Esophagus squamous epithelium (tissue), 5 donors: Measurements from ENCODE around the gene CRTAC1. TPM values are rescaled to one million over a fixed set of nuclear protein-coding genes. Genes with fewer than 3 reads are reported as not detected.

Experiments used
- DNase-seq: peaks from one replicate; lab custom pipeline; 2025; lab: John Stamatoyannopoulos, UW
- H3K27ac ChIP-seq, 4 donors: fragments of 200-600 bp; sonication (generic); one replicate each; pipeline ENCODE4 v1.5.1; 2016 to 2019; ENCODE audit warnings: mild to moderate bottlenecking in 1 of 4
- H3K27me3 ChIP-seq, 4 donors: fragments of 200-600 bp; sonication (generic); 1 replicate in 3 of 4; 2 replicates in 1 of 4; pipeline versions ENCODE4 v1.5.1 to v1.6.0; 2017 to 2021; ENCODE audit warnings: antibody characterized with exemption in 1 of 4
- H3K36me3 ChIP-seq, 3 donors: fragments of 200-600 bp; sonication (generic); one replicate each; pipeline ENCODE4 v1.5.1; 2016 to 2019
- H3K4me1 ChIP-seq, 3 donors: fragments of 200-600 bp; sonication (generic); one replicate each; pipeline ENCODE4 v1.5.1; 2017 to 2019
- H3K4me3 ChIP-seq, 4 donors: fragments of 200-600 bp; sonication (generic); 1 replicate in 3 of 4; 2 replicates in 1 of 4; pipeline ENCODE4 v1.5.1; 2016 to 2019; ENCODE audit warnings: mild to moderate bottlenecking in 2 of 4, moderate library complexity in 1 of 4
- H3K9me3 ChIP-seq, 3 donors: fragments of 200-600 bp; sonication (generic); one replicate each; pipeline ENCODE4 v1.5.1; 2016 to 2019
- POLR2A ChIP-seq, 4 donors: fragments of 450-650 bp; IDR thresholded peaks; one replicate each; pipeline ENCODE4 v1.6.1; 2017; ENCODE audit warnings: antibody characterized with exemption in 4 of 4, mild to moderate bottlenecking in 4 of 4, moderate library complexity in 3 of 4
- WGBS, 2 donors: methylation state at CpG; one replicate each; pipeline ENCODE4 v1.1.5; 2018; 5-methylcytosine and 5-hydroxymethylcytosine counted together
- intact Hi-C: fragments of 100-400 bp; cut with DNase I; formaldehyde crosslinking; loops from one replicate; pipeline ENCODE4 v1.15.0; 2022
- total RNA-seq, 4 donors: library from RNA; depleted of rRNA; stranded (reverse); fragments of >200 nt; gene quantifications; one replicate each; pipeline ENCODE4 v1.1.0, GENCODE V29; 2016
- TF ChIP-seq, protein P1 (sequence below), 6 experiments: fragments of 450-650 bp in 4 of 6; fragments of 200-600 bp in 2 of 6; sonication (generic) in 2 of 6; IDR thresholded peaks; one replicate each; pipeline ENCODE4 v1.5.1; 2016 to 2019; ENCODE audit warnings: antibody characterized with exemption in 6 of 6, mild to moderate bottlenecking in 4 of 6, moderate library complexity in 4 of 6
- donor health status: DM: yes; HTN: yes; CAD: no.

Gene CRTAC1
- total RNA-seq, 4 donors from 2014 or later: 0.22 to 10.7 (median 2.5) TPM

DNA sequence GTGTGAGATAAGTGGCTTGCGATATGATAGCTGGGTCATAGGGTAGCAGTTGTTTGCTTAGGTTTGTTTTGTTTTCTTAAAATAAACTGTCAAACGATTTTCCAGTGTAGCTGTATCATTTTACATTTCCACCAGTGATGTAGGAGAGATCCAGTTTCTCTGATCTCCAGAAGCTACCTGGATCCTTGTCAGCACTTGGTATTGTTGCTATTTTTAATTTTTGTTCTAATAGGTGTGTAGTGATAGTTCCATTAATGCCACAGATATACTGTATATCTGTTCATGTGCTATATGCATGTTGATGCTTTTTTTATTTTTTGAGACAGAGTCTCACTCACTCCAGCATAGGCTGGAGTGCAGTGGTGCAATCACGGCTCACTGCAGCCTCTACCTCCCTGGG is 136.3 kb downstream of the CRTAC1 start:
- Histone ChIP-seq H3K4me3 (no peak overlapping the region), H3K36me3 (no peaks in the 10 kb centered on the region), H3K27ac (no peak overlapping the region), H3K9me3 (no peaks in the 10 kb centered on the region), H3K4me1 (peaks cover 6 to 12% (median 6%) of the 10 kb centered on the region in 3 donors), H3K27me3 (peaks cover 0 to 37% (median 1%) of the 10 kb centered on the region in 4 donors)
- 67 to 78% methylated on average over 3 of the region's 3 CpGs for WGBS, 2 donors
- no peak for DNase-seq
- TF ChIP-seq, protein P1, sequence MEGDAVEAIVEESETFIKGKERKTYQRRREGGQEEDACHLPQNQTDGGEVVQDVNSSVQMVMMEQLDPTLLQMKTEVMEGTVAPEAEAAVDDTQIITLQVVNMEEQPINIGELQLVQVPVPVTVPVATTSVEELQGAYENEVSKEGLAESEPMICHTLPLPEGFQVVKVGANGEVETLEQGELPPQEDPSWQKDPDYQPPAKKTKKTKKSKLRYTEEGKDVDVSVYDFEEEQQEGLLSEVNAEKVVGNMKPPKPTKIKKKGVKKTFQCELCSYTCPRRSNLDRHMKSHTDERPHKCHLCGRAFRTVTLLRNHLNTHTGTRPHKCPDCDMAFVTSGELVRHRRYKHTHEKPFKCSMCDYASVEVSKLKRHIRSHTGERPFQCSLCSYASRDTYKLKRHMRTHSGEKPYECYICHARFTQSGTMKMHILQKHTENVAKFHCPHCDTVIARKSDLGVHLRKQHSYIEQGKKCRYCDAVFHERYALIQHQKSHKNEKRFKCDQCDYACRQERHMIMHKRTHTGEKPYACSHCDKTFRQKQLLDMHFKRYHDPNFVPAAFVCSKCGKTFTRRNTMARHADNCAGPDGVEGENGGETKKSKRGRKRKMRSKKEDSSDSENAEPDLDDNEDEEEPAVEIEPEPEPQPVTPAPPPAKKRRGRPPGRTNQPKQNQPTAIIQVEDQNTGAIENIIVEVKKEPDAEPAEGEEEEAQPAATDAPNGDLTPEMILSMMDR (IDR thresholded peaks at IDR 0.05): no peak
- no peak for TF ChIP-seq POLR2A (IDR thresholded peaks at IDR 0.05)
- intact Hi-C loops: no loop called here

DNA sequence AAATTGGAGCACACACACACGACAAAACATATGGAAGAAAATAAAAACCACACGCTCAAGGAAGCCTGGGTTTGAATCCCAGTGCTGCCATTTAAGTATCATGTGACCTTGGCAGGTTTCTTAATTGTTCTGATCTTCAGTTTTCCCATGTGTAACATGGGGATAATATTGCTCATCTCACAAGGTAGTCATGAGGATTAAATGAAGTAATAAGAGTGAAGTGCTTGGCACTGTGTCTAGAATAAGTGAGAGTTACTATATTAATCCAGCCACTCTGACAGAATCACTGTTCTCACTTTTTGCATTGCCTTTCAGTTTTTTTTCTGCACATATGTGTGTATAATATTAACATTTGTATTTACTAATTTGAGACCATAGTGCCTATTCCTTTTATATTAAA is 137.5 kb downstream of the CRTAC1 start:
- TF ChIP-seq POLR2A (IDR thresholded peaks at IDR 0.05): no peak
- TF ChIP-seq, protein P1 (IDR thresholded peaks at IDR 0.05): no peak
- Histone ChIP-seq H3K27me3 (peaks cover 0 to 46% (median 1%) of the 10 kb centered on the region in 4 donors), H3K9me3 (no peaks in the 10 kb centered on the region), H3K27ac (no peak overlapping the region), H3K4me3 (no peak overlapping the region), H3K36me3 (no peaks in the 10 kb centered on the region), H3K4me1 (peaks cover 9 to 18% (median 12%) of the 10 kb centered on the region in 3 donors)
- 74 to 83% methylated on average over 2 of the region's 2 CpGs for WGBS, 2 donors
- no peak for DNase-seq
- intact Hi-C loops: no loop called here

DNA sequence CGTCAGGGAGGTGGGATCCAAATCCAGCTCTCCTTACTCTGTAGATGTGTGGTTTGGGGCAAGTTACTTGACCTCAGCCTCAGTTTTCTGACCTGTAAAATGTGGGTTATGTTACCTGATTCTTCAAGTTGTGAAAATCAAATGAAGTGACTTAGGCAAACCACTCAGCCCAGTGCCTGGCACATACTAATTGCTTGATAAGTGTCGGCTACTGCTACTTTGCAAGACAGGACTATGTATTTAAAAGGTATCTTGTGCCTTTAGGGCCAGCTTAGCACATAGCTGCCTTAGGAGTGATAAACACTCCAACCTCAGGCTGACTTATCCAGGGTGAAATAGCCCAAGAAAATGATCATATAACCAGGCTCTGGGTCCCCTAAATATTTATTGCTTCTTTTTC is 137.9 kb downstream of the CRTAC1 start:
- DNase-seq: no peak
- Histone ChIP-seq H3K27ac (no peak overlapping the region), H3K9me3 (no peaks in the 10 kb centered on the region), H3K4me3 (no peak overlapping the region), H3K27me3 (peaks cover 0 to 48% (median 1%) of the 10 kb centered on the region in 4 donors), H3K36me3 (no peaks in the 10 kb centered on the region), H3K4me1 (peaks cover 9 to 18% (median 12%) of the 10 kb centered on the region in 3 donors)
- intact Hi-C loops: no loop called here
- 67 to 94% methylated on average over 2 of the region's 2 CpGs for WGBS, 2 donors
- TF ChIP-seq POLR2A (IDR thresholded peaks at IDR 0.05): no peak
- TF ChIP-seq, protein P1 (IDR thresholded peaks at IDR 0.05): no peak

DNA sequence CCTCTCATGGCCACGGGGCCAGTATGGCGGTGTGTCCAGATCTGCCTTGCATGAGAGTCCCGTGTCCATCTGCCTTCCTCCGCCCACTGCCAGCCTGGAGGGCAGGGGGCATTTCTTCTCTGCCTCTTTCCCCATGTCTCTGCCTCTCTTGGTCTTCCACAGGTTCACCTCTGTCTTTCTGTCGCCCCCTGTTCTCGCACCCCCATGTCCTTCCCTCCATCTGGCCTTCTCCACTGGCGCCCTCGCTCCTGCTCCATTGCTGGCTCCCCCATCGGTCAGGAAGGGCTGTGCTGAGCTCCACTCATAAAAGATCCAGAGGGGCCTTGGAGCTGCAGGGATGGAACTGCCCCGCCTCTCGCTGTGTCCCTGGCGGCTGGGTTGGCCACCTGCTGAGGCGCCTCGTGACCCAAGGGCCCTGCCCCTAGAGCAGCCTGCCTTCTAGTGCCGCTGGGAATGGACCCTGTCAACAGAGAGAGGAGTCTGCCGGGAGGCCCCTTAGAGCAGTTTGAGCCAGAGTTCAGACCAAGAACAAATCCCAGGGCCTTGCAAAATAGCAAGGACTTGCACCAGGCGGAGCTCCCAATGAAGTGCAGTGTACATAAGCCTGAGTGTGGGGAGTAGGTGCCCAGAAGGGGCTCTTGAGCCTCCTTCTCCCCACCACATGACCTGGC is 138.8 kb downstream of the CRTAC1 start:
- Histone ChIP-seq H3K4me1 (peaks cover 9 to 18% (median 12%) of the 10 kb centered on the region in 3 donors), H3K27ac (no peak overlapping the region), H3K36me3 (no peaks in the 10 kb centered on the region), H3K27me3 (peaks cover 0 to 40% (median 1%) of the 10 kb centered on the region in 4 donors), H3K9me3 (no peaks in the 10 kb centered on the region), H3K4me3 (no peak overlapping the region)
- TF ChIP-seq POLR2A (IDR thresholded peaks at IDR 0.05): no peak
- TF ChIP-seq, protein P1 (IDR thresholded peaks at IDR 0.05): no peak
- intact Hi-C loops: no loop called here
- WGBS, 2 donors: 84 to 94% methylated on average over 9 to 12 of the region's 17 CpGs
- DNase-seq: no peak

DNA sequence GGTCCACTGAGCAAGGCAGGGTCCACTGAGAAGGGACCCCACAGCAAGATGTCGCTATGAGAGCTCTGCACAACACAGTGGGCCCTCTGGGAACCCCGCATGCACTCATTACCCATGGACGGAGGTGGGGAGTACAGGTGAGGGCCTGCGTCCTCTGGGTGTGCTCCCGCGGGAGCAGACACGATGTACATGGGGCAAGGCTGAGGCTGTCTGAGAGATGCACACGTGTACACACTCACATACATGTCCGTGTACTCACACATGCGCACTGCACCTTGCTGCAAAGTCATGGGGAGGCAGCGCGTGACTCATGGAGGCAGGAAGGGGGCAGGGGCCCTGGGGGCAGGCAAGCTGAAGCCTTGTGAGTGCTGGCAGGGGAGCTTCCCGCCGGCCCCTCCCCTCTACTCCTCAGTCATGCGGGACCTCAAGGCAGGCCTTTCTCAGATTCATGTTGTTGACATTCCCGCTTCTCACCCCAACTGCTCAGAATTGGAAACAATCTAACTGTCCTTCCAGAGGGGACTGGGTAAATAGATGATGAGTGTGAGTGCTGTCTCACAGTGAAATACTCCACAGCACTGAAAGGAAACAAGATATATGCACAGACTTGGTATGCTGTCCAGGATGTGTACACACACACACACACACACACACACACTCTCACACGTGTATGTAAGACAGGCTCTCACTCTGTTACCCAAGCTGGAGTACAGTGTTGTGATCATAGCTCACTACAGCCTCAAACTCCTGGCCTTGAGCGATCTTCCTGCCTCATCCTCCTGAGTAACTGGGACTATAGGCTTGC is 140.8 kb downstream of the CRTAC1 start:
- no peak for DNase-seq

More for the DNA sequence above, 140.8 kb downstream of the CRTAC1 start:
- Histone ChIP-seq H3K4me3 (no peak overlapping the region), H3K27me3 (peaks cover 0 to 21% (median 0%) of the 10 kb centered on the region in 4 donors), H3K36me3 (no peaks in the 10 kb centered on the region), H3K27ac (peak overlapping the region in 3 of 4 donors; percentile 52 to 60 (median 56)), H3K4me1 (peaks cover 9 to 18% (median 12%) of the 10 kb centered on the region in 3 donors), H3K9me3 (no peaks in the 10 kb centered on the region)
- TF ChIP-seq POLR2A (IDR thresholded peaks at IDR 0.05): no peak
- TF ChIP-seq, protein P1 (IDR thresholded peaks at IDR 0.05): no peak
- 35 to 37% methylated on average over 5 of the region's 18 CpGs for WGBS, 2 donors
- intact Hi-C loops: no loop called here
